ENCODE measurements around the gene CDH2. TPM values are rescaled to one million over a fixed set of nuclear protein-coding genes. Genes with fewer than 3 reads are reported as not detected.
A peak's percentile ranks its signal among the peaks of the same experiment; 100 is the strongest.

Gene CDH2
- total RNA-seq, 1 donor from 2014 or later, result 363 TPM

DNA sequence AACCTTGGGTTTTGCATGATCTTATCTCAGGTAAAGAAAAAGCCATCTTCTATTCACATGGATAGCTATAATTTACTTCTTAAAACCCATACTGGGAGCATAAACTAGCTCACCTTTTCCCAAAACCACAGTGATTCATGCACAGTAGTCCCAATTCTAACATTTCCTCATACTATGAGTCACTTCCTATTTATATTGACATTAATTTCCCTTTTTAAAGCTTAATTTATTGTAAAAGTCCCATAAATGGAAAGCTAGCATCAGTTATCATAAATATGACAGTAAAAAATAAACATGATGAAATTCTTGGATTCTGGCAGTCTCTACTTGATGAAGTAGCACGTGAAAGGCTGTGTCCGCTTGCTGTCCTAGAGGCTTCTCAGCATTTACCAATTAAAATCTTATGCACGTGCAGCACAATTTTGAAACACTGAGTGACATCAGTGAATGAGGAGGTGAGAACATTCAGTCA lies 180.1 kb downstream of the CDH2 start:
- DNase-seq (ENCODE audit: low read depth) (peak; percentile 62), FAIRE-seq (no peak)

DNA sequence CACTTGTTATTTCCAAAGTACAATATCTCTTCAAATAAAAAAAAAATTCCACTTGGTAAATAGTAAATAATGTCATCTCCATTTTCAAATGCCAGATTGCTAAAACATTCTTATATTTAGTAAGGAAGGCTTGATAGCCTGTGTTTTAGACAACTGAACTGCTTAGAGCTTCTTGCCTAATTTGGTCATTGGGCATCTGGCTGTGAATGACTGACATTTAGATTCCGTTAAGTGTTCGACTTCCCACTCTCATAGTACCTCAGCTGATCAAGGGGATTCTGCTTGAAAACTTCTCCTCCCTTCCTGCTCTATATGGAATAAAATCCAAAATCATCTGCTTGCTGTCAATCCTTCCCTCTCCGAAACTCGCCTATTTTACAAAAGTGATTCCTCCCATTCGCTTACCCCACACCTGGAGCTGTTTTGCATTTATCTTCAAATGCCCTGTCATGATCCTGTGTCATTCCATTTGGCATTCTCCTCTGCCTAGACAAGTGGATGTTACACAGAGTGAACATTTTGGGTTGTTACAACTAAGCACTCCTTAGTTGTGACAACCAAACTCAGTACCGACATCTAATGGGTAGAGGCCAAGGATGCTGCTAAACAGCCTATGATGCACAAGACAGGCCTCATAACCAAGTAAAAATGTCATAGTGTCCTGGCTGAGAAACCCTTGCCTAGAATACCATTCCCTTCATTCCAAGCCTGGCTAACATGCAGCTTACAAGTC lies 181.0 kb downstream of the CDH2 start:
- no peak overlapping the region for H2AFZ ChIP-seq (ENCODE audit: low read depth, low read length)
- peak overlapping the region; percentile 29 for H3K27ac ChIP-seq (ENCODE audit: low read depth, low read length)
- peaks cover 50% of the 10 kb centered on the region for H3K36me3 ChIP-seq (ENCODE audit: insufficient read depth, low read length)
- no peak for FAIRE-seq
- TF ChIP-seq EZH2 (IDR thresholded peaks at IDR 0.05; ENCODE audit: insufficient read depth, low read length), result no peak
- TF ChIP-seq, protein P1, sequence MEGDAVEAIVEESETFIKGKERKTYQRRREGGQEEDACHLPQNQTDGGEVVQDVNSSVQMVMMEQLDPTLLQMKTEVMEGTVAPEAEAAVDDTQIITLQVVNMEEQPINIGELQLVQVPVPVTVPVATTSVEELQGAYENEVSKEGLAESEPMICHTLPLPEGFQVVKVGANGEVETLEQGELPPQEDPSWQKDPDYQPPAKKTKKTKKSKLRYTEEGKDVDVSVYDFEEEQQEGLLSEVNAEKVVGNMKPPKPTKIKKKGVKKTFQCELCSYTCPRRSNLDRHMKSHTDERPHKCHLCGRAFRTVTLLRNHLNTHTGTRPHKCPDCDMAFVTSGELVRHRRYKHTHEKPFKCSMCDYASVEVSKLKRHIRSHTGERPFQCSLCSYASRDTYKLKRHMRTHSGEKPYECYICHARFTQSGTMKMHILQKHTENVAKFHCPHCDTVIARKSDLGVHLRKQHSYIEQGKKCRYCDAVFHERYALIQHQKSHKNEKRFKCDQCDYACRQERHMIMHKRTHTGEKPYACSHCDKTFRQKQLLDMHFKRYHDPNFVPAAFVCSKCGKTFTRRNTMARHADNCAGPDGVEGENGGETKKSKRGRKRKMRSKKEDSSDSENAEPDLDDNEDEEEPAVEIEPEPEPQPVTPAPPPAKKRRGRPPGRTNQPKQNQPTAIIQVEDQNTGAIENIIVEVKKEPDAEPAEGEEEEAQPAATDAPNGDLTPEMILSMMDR (IDR thresholded peaks at IDR 0.05; ENCODE audit: insufficient read depth, low read depth, low read length), result no peak
- H3K79me2 ChIP-seq (ENCODE audit: insufficient read depth, low read length), result peaks cover 10% of the 10 kb centered on the region
- peaks cover 13% of the 10 kb centered on the region for H3K4me1 ChIP-seq (ENCODE audit: insufficient read depth, low read length)
- H3K27me3 ChIP-seq (ENCODE audit: insufficient read depth, low read length), result no peaks in the 10 kb centered on the region
- Mint-ChIP-seq H3K36me3 (ENCODE audit: low read depth, unreplicated experiment) (peaks cover 19% of the 10 kb centered on the region), H3K27me3 (ENCODE audit: low read depth, unreplicated experiment) (no peaks in the 10 kb centered on the region), H3K4me1 (ENCODE audit: low read depth, unreplicated experiment) (peaks cover 27% of the 10 kb centered on the region), H3K4me3 (ENCODE audit: unreplicated experiment) (no peak overlapping the region), H3K9me3 (ENCODE audit: unreplicated experiment) (no peaks in the 10 kb centered on the region), H3K27ac (ENCODE audit: unreplicated experiment) (peak overlapping the region; percentile 30)
- no peak for DNase-seq (ENCODE audit: low read depth)
- no peak overlapping the region for H3K4me3 ChIP-seq (ENCODE audit: insufficient read depth, low read depth, low read length)
- peaks cover 30% of the 10 kb centered on the region for H4K20me1 ChIP-seq (ENCODE audit: insufficient read depth, low read length)
- H3K4me2 ChIP-seq (ENCODE audit: low read length), result peak overlapping the region; percentile 35
- H3K9me3 ChIP-seq (ENCODE audit: insufficient read depth, low read depth, low read length), result no peaks in the 10 kb centered on the region
- no peak overlapping the region for H3K9ac ChIP-seq (ENCODE audit: low read length)

More for the DNA sequence above, 180.1 kb downstream of the CDH2 start:
- H3K4me1 Mint-ChIP-seq (ENCODE audit: low read depth, unreplicated experiment), result peaks cover 27% of the 10 kb centered on the region
- peaks cover 15% of the 10 kb centered on the region for H3K36me3 Mint-ChIP-seq (ENCODE audit: low read depth, unreplicated experiment)
- Histone ChIP-seq H3K79me2 (ENCODE audit: insufficient read depth, low read length) (peaks cover 8% of the 10 kb centered on the region), H3K4me2 (ENCODE audit: low read length) (peak overlapping the region; percentile 35), H2AFZ (ENCODE audit: low read depth, low read length) (no peak overlapping the region), H3K27ac (ENCODE audit: low read depth, low read length) (peak overlapping the region; percentile 29), H4K20me1 (ENCODE audit: insufficient read depth, low read length) (peaks cover 22% of the 10 kb centered on the region), H3K9me3 (ENCODE audit: insufficient read depth, low read depth, low read length) (no peaks in the 10 kb centered on the region), H3K4me1 (ENCODE audit: insufficient read depth, low read length) (peaks cover 13% of the 10 kb centered on the region), H3K9ac (ENCODE audit: low read length) (no peak overlapping the region), H3K27me3 (ENCODE audit: insufficient read depth, low read length) (no peaks in the 10 kb centered on the region), H3K36me3 (ENCODE audit: insufficient read depth, low read length) (peaks cover 52% of the 10 kb centered on the region), H3K4me3 (ENCODE audit: insufficient read depth, low read depth, low read length) (no peak overlapping the region)
- no peak for TF ChIP-seq EZH2 (IDR thresholded peaks at IDR 0.05; ENCODE audit: insufficient read depth, low read length)
- TF ChIP-seq, protein P1 (IDR thresholded peaks at IDR 0.05; ENCODE audit: insufficient read depth, low read depth, low read length), result no peak
- no peaks in the 10 kb centered on the region for H3K9me3 Mint-ChIP-seq (ENCODE audit: unreplicated experiment)
- H3K27me3 Mint-ChIP-seq (ENCODE audit: low read depth, unreplicated experiment), result no peaks in the 10 kb centered on the region
- H3K4me3 Mint-ChIP-seq (ENCODE audit: unreplicated experiment), result no peak overlapping the region
- H3K27ac Mint-ChIP-seq (ENCODE audit: unreplicated experiment), result no peak overlapping the region

DNA sequence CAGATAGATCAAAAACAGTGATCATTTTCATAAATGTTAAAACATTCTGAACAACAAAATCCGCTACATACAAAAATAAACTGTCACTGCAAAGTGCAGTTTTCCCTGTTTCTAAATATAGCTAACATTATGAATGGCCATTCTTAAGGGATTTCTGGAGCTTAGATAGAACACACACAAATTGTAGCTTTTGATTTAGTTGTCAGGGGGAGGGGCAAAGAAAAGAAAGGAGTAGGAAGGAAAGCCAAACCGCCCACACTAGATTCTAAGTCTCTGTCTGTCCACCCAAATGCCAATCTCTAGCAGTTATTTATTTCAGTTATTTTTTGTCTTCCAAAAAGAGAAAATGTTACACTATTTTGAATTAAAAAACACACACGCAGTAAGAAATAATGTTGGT lies 182.4 kb downstream of the CDH2 start:
- Mint-ChIP-seq H3K9me3 (ENCODE audit: unreplicated experiment) (no peaks in the 10 kb centered on the region), H3K36me3 (ENCODE audit: low read depth, unreplicated experiment) (peaks cover 19% of the 10 kb centered on the region), H3K4me1 (ENCODE audit: low read depth, unreplicated experiment) (peaks cover 27% of the 10 kb centered on the region), H3K27ac (ENCODE audit: unreplicated experiment) (peak overlapping the region; percentile 5), H3K4me3 (ENCODE audit: unreplicated experiment) (peak overlapping the region; percentile 3), H3K27me3 (ENCODE audit: low read depth, unreplicated experiment) (no peaks in the 10 kb centered on the region)
- Histone ChIP-seq H3K4me2 (ENCODE audit: low read length) (no peak overlapping the region), H2AFZ (ENCODE audit: low read depth, low read length) (no peak overlapping the region), H3K79me2 (ENCODE audit: insufficient read depth, low read length) (peaks cover 11% of the 10 kb centered on the region), H3K27me3 (ENCODE audit: insufficient read depth, low read length) (no peaks in the 10 kb centered on the region), H3K36me3 (ENCODE audit: insufficient read depth, low read length) (peaks cover 46% of the 10 kb centered on the region), H3K4me3 (ENCODE audit: insufficient read depth, low read depth, low read length) (no peak overlapping the region), H4K20me1 (ENCODE audit: insufficient read depth, low read length) (peaks cover 30% of the 10 kb centered on the region), H3K9me3 (ENCODE audit: insufficient read depth, low read depth, low read length) (no peaks in the 10 kb centered on the region), H3K27ac (ENCODE audit: low read depth, low read length) (no peak overlapping the region), H3K9ac (ENCODE audit: low read length) (no peak overlapping the region), H3K4me1 (ENCODE audit: insufficient read depth, low read length) (peaks cover 13% of the 10 kb centered on the region)
- no peak for TF ChIP-seq EZH2 (IDR thresholded peaks at IDR 0.05; ENCODE audit: insufficient read depth, low read length)
- TF ChIP-seq, protein P1 (IDR thresholded peaks at IDR 0.05; ENCODE audit: insufficient read depth, low read depth, low read length), result no peak
- DNase-seq (ENCODE audit: low read depth), result no peak
- no peak for FAIRE-seq
